Inflammatory macrophage treated with lipopolysaccharide for 4 hours (primary cell): ENCODE data around the gene SPAG9.
"Not testable (repeated sequence)": the region's sequence is repeated elsewhere in the genome, so short reads cannot be mapped to it uniquely, and the experiment has no call there.

Source experiments
- DNase-seq: peaks from one replicate; pipeline ENCODE4 v3.0.0-alpha.2; 2020

The SPAG9 gene

GRCh38 chr17:51083981-51084380 lies 36.7 kb downstream of the SPAG9 start:
- DNase-seq = peak; percentile 71

DNA sequence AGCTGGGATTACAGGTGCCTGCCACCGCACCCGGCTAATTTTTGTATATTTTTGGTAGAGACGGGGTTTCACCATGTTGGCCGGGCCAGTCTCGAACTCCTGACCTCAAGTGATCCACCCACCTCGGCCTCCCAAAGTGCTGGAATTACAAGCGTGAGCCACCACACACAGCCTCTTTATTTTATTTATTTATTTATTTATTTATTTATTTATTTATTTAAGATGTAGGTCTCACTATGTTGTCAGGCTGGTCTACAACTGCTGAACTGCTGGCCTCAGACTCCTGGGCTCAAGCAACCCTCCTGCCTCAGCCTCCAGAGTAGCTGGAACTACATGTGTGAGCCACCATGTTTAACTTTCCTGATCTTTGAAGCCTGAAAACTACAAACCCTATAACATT lies 37.3 kb downstream of the SPAG9 start:
- DNase-seq = not testable (repeated sequence)

GRCh38 chr17:51079049-51079448 lies 41.6 kb downstream of the SPAG9 start:
- peak; percentile 37 for DNase-seq

DNA sequence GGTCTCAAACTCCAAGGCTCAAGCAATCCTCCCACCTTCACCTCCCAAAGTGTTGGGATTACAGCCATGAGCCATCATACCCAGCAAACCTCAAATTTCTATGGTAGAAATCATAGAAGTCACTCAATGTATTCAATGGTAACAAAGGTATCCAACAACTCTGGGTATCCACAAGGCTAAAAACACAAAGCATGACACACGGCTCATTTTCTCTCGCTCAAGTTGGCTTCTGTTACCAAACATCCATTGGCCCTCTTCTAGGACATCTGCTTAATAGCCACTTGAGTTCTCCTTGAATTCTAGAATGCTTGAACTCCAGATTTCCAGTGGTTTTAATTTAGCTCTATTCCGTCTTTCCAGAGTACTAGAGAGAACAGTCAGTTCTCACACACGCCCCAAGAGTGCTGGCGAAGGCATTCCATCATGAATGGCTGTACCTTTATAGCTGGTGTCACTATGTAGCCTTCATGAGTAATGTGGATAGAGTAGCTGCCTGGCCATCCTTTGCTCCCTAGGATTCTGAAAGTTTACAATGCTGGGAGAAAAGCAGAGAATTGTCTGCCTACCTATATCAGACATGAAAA lies 42.6 kb downstream of the SPAG9 start:
- no peak for DNase-seq

DNA sequence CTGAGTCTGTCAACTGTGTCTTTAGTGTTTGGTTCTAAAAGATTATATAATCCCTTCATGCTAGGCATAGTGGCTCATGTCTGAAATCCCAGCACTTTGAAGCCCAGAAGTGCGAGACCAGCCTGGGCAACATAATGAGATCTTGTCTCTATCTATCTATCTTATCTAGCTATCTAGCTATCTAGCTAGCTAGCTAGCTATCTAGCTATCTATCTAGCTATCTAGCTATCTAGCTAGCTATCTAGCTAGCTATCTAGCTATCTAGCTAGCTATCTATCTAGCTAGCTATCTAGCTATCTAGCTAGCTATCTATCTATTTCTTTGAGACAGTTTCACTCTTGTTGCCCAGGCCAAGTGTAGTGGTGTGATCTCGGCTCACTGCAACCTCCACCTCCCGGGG lies 43.8 kb downstream of the SPAG9 start:
- no peak for DNase-seq

- DNase-seq = no peak
Measured at GRCh38 chr17:51071556-51071955, 49.1 kb downstream of the SPAG9 start.

GRCh38 chr17:51065466-51065865 lies 55.2 kb downstream of the SPAG9 start:
- no peak for DNase-seq

DNA sequence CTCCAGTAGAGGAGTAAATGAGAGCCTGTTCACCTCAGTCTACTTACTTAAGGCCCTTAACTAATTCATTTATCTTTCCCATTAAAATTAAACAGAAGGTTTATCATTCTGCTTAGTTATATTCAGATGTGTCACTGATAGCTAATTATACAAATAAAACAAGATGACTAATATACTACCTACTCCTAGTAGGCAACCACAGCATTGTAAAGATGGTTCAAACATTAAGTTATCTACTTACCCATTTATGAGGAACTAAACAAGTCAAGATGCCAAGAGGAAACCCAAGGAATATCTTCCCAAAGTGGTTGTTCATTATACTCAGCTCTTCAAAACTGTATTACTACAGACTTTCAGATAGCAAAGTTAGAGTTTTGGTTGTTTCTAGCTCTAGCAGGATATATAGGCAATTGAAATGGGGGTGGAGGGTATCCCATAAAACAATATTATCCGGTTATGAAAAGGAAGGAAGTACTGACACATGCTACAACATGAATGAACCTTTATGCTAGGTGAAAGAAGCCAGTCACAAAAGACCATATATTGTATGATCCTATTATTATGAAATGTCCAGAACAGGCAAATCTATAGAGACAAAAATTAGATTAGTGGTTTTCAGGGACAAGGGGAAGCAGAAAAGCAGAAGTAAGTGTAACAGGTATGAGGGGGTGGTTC lies 56.5 kb downstream of the SPAG9 start:
- no peak for DNase-seq

GRCh38 chr17:51060396-51060795 lies 60.3 kb downstream of the SPAG9 start:
- DNase-seq = no peak

DNA sequence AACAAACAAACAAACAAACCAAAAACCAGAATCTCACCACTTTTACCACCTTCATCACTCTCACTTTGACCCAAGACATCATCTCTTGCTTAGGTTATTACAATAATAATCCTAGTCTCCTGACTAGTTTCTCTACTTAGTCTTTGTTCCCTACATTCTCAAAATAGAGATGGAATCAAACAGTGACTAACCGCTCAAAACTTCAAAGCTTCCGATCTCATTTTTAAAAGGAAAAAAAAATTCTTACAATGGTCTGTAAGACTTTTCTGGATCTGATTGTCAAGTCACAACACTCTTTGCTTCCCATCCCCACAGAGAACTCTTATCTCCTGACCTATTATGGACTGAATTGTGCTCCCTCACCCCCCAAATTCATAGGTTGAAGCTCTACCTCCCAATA lies 60.9 kb downstream of the SPAG9 start:
- no peak for DNase-seq

- DNase-seq = no peak
Measured at GRCh38 chr17:51057534-51057933, 63.1 kb downstream of the SPAG9 start.

DNA sequence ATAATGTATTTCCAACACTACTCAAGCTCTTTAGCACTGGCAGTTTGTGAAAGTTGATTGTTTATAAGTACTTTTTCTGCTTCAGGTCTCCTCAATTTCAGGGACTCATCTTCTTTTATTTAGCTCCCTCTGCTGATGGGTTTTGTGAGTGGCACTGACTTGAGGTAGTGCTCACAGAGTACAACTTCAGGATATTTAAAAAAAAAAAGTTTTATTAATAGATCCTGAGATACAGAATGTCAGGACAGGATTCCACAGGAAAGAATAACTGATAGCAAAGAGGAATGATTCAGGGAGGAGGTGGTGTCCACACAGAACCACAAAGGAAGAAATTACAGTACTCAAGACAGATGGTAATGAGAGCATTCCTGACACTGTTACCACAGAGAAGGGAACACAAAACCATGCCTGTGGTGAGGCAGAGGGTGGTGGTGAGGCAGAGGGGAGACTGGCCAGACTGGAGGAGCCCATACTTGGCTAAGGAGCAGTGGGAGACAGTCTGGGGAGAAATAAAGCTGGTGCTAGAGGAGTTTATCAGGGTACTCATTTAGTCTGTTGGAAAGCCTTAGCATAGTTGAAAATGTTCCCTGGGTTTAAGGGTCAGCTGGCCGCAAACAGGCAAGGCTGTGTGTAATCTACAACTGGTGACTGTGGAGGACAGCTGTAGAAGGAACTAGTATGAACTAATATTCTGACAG lies 63.7 kb downstream of the SPAG9 start:
- peak; percentile 15 for DNase-seq

DNA sequence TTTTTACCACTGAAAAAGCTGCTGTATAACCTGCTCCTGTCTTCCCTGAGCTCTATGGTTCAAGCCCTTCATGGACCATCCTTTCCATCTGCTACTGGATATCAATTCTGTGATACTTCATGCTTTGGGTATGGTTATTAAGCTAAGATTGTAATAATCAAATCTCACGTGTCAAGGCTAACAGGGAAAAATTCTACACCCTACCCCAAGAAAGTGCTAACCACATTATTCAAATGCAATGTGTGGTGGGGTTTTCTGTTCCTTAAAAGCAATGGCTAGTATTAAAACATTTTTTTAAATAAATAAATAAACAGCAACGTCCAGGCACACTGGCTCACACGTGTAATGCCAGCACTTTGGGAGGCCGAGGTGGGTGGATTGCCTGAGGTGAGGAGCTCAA lies 65.9 kb downstream of the SPAG9 start:
- no peak for DNase-seq

- no peak for DNase-seq
Measured at GRCh38 chr17:51052235-51052634, 68.4 kb downstream of the SPAG9 start.

DNA sequence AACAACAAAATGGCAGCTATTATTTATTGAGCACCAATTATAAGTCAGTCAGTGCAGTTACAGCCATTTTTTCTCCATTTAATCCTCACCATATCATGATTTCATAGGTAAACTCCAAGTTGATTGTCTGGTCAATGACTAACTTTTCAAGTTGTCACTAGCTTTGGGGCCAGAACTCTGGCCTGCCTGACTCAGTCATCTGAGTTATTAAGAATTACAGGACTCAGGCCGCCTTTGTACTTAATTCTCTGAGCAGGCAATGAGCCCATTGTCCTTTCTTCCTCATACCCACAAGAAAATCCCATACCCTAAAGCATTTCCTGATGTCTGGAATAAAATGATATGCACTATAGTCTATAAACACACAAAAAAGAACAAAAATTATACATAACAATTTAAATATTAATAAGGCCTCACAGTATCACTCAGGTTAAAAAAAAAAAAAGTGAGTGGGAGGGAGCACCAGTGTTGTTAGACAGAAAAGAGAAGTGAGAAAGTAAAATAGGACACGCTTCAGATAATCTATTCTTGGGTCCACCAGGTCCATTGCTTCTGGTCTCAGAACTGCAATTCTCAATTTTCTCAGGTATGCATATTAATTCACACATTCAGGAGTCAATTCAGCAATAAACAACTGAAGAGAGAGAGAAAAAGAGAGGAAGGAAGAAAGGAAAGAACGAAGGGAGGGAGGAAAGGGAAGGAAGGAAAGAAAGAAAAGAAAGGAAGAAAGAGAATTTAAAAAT lies 70.2 kb downstream of the SPAG9 start:
- peak; percentile 49 for DNase-seq

- no peak for DNase-seq
Measured at GRCh38 chr17:51046514-51047384, 73.9 kb downstream of the SPAG9 start.

- no peak for DNase-seq
Measured at GRCh38 chr17:51046046-51046445, 74.6 kb downstream of the SPAG9 start.

DNA sequence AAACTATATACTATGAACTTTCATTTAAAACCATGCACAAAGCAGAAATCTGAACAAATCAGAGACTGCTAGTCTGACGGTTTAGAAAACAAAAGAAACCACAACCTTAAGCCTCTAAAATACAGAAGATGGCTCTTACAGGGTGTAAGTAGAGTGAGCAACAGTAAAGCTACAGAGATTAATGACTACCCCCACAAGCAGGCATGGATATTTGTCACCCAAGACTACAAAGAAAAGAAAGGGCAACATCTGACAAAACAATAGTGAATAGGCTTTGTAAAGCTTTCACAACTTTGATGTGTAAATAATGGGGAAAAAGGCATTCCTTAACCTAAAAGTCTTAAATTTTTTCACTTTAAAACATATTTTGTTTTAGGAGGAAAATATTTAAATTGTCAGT lies 75.0 kb downstream of the SPAG9 start:
- DNase-seq = no peak

DNA sequence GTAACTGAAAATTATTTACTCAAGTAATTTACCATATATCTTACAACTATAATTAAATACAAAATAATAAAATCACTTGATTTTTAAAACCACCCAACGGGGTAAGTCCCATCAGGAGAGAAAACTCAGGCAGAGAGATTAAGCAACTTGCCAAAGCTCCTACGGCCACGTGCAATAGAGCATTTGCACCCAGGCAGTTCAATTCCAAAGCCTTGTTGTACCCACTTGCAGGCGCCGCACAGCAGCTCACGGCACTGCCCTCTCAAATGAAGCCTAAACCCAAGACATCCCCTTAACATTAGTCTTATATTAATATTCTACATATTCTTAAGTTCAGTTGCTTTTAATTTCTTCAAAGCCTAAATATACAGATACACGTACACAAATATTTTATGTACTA lies 75.7 kb downstream of the SPAG9 start:
- DNase-seq = no peak

DNA sequence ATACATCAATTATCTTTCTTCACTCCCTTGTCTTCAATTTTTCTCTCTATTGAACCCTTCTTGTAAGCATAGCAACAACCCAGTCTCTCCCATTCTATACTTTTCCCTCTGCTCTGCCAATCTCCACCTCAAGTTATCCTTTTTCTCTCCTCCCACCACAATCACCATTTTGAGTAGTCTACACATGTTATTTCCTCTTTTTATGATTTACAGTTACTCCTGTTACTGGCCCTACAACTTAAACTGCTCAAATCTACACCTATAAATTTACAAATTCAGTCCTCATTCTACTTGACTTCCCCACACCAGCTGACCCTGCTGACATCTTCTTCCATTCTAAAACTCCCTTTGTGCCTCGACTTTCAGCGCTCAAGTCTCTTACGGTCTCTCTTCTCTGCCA lies 84.6 kb downstream of the SPAG9 start:
- no peak for DNase-seq

DNA sequence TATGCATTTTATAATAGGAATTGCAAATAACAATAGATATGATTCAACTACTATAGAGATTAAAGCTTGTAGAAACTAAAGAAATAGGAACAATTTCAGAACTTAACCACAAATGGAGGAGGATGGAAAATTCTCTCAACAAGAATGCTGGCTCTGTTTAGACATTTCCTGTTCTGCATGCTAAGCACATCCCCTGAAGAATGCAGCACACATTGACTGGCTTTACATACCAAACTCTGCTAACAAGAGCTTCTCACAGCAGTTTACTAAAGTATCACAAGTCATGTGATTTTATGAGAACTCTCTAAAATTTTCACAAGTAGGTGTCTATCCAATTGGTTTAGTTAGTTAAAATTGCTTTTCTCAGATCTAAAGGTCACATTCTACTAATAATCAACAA lies 85.2 kb downstream of the SPAG9 start:
- DNase-seq = peak; percentile 4

DNA sequence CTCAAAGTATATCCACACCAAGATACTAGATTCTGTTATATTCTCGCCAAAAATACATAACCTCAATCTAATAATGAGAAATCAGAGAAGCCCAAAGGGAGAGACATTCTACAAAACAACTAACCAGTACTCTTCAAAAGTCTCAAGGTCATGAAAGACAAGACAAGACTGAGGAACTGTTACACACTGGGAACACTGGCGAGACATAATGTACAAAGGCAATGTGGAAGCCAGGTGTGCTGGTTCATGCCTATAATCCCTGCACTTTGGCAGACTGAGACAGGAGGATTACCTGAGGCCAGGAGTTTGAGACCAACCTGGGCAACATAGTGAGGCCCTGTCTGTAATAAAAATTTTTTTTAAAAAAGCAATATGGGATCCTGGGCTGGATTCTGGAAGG lies 85.9 kb downstream of the SPAG9 start:
- no peak for DNase-seq

DNA sequence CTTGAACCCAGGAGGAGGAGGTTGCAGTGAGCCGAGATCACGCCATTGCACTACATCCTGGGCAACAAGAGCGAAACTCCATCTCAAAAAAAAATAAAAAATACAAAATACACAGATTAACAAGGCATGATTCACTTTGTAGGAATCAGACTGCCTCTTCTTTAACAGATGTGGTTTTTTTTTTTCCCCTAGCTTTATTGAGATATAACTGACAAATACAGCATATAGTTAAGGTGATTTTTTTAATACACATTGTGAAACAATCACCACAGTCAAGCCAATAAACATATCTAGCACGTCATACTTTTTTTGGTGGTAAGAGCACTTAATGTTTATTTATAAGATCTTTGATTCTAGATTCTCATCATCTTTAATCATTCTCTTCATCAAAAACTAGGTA lies 87.8 kb downstream of the SPAG9 start:
- DNase-seq = no peak
